Prostate gland (tissue), 2 donors: Measurements from ENCODE around the gene RPS6KL1. TPM values are rescaled to one million over a fixed set of nuclear protein-coding genes. Genes with fewer than 3 reads are reported as not detected.

ENCODE experiments used
- DNase-seq: peaks from one replicate; pipeline ENCODE4 v3.0.0-alpha.2; 2019; ENCODE audit warnings: low spot score
- H3K27ac ChIP-seq, 2 donors: fragments of 200-600 bp; sonication (generic); 2 replicates each; pipeline ENCODE4 v1.5.1; 2017 to 2019
- H3K27me3 ChIP-seq: fragments of 200-600 bp; sonication (generic); replicated peaks from 2 replicates; pipeline ENCODE4 v1.5.1; 2019; ENCODE audit not compliant: insufficient read depth
- H3K36me3 ChIP-seq, 2 donors: fragments of 200-600 bp; sonication (generic); 1 replicate in 1 of 2; 2 replicates in 1 of 2; pipeline versions ENCODE4 v1.5.1 to v1.8.1; 2017 to 2019
- H3K4me1 ChIP-seq: fragments of 200-600 bp; sonication (generic); replicated peaks from 2 replicates; pipeline ENCODE4 v1.5.1; 2019
- H3K4me3 ChIP-seq, 2 donors: fragments of 200-600 bp; sonication (generic); 2 replicates each; pipeline ENCODE4 v1.5.1; 2017 to 2019
- H3K9me3 ChIP-seq: fragments of 200-600 bp; sonication (generic); 2 replicates; pipeline ENCODE4 v1.5.1; 2017
- POLR2A ChIP-seq: fragments of 450-650 bp; IDR thresholded peaks from one replicate; pipeline ENCODE4 v1.6.1; 2016; ENCODE audit warnings: antibody characterized with exemption, mild to moderate bottlenecking
- POLR2AphosphoS5 ChIP-seq: sonication (generic); formaldehyde crosslinking; IDR thresholded peaks from one replicate; pipeline ENCODE4 v1.6.1; 2017; ENCODE audit warnings: antibody characterized with exemption
- whole genome bisulfite sequencing: methylation state at CpG from one replicate; pipeline ENCODE4 v1.1.5; 2018; 5-methylcytosine and 5-hydroxymethylcytosine counted together
- intact Hi-C: fragments of 100-400 bp; cut with DNase I; formaldehyde crosslinking; loops from one replicate; pipeline ENCODE4 v1.14.2; 2022
- total RNA-seq, 2 donors: library from RNA; depleted of rRNA; stranded (reverse); fragments of >200 nt; gene quantifications; one replicate each; pipeline ENCODE4 v1.1.0, GENCODE V29; 2016
- TF ChIP-seq, protein P1 (sequence below), 4 experiments: fragments of 200-600 bp in 2 of 4; fragments of 450-650 bp in 2 of 4; sonication (generic) in 2 of 4; IDR thresholded peaks; 1 replicate in 3 of 4; 2 replicates in 1 of 4; pipeline ENCODE4 v1.5.1; 2016 to 2019; ENCODE audit warnings: antibody characterized with exemption in 4 of 4, mild to moderate bottlenecking in 2 of 4, moderate library complexity in 2 of 4

The RPS6KL1 gene
- total RNA-seq, 2 donors from 2014 or later: 1.5 to 15.1 TPM

DNA sequence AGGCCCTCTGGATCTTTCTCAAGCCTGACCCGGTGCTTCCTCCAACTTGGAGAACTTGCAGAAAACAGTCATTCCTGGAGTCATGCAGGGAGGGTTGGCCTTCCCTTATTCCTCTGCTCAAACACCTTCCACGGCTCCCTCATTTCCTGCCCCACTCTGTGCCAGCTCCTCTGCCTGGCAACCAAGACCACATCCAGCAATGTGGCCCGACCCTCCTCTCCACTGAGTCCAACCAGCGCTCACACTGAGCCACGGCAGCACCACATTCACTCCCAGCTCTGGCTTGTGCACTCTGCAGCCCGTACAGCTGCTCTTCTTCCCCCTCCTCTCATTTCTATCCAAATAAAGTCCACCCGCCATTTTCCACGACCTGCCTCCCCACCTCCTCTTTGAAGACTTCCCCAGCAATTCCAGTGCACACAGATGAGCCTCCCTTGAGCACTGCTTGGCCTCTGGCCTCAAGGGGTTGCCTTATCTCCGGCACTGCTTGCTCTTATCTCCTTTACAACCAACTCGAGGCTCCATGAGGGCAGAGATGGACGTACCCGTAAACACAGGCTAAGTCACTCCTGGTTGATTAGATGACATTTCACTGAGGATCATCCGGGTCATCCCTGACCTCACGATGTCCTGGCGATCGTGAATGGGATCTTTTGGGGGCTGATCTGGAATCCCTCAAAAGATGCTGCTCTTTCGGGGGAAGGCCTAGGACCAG is 27.0 kb upstream of the RPS6KL1 start:
- no peaks in the 10 kb centered on the region for H3K9me3 ChIP-seq
- no peaks in the 10 kb centered on the region for H3K4me1 ChIP-seq
- no peak overlapping the region for H3K27ac ChIP-seq
- TF ChIP-seq, protein P1, sequence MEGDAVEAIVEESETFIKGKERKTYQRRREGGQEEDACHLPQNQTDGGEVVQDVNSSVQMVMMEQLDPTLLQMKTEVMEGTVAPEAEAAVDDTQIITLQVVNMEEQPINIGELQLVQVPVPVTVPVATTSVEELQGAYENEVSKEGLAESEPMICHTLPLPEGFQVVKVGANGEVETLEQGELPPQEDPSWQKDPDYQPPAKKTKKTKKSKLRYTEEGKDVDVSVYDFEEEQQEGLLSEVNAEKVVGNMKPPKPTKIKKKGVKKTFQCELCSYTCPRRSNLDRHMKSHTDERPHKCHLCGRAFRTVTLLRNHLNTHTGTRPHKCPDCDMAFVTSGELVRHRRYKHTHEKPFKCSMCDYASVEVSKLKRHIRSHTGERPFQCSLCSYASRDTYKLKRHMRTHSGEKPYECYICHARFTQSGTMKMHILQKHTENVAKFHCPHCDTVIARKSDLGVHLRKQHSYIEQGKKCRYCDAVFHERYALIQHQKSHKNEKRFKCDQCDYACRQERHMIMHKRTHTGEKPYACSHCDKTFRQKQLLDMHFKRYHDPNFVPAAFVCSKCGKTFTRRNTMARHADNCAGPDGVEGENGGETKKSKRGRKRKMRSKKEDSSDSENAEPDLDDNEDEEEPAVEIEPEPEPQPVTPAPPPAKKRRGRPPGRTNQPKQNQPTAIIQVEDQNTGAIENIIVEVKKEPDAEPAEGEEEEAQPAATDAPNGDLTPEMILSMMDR (IDR thresholded peaks at IDR 0.05): no peak
- TF ChIP-seq POLR2A (no peak), POLR2AphosphoS5 (no peak)
- intact Hi-C loops: loop anchor here (5.0 kb wide), 1 partner anchor 52 kb away; the partner anchor contains the start of gene EIF2B2
- no peak overlapping the region for H3K4me3 ChIP-seq
- DNase-seq: no peak
- H3K27me3 ChIP-seq: no peaks in the 10 kb centered on the region
- H3K36me3 ChIP-seq: no peaks in the 10 kb centered on the region
- WGBS: 86% methylated on average over 17 of the region's 17 CpGs

DNA sequence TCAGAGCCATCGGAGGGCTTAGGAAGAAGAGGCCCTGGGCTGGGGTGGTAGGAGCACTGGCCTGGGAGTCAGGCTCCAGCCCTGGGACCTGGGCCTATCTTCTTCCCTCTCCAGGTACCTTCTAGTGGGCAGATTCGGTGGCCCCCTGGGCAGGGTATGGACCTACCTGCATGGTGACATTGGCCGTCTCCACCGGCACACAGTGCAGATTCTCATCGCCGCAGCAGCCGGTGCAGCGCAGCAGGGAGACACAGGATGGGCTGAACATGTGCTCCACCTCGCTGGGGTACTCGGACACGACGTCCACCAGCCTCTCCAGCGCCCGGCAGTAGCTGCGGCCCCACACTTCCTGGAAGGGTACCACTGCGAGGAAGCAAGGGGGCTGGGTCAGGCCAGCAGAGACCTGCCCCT is 26.1 kb upstream of the RPS6KL1 start:
- no peaks in the 10 kb centered on the region for H3K27me3 ChIP-seq
- no peak overlapping the region for H3K4me3 ChIP-seq
- WGBS: 82% methylated on average over 16 of the region's 16 CpGs
- TF ChIP-seq, protein P1 (IDR thresholded peaks at IDR 0.05): no peak
- no peak for TF ChIP-seq POLR2AphosphoS5
- no peak for TF ChIP-seq POLR2A
- no peak for DNase-seq
- no peaks in the 10 kb centered on the region for H3K36me3 ChIP-seq
- no peak overlapping the region for H3K27ac ChIP-seq
- no peaks in the 10 kb centered on the region for H3K4me1 ChIP-seq
- intact Hi-C loops: loop anchor here (5.0 kb wide), 1 partner anchor 53 kb away; the partner anchor contains the start of gene EIF2B2
- H3K9me3 ChIP-seq: no peaks in the 10 kb centered on the region

DNA sequence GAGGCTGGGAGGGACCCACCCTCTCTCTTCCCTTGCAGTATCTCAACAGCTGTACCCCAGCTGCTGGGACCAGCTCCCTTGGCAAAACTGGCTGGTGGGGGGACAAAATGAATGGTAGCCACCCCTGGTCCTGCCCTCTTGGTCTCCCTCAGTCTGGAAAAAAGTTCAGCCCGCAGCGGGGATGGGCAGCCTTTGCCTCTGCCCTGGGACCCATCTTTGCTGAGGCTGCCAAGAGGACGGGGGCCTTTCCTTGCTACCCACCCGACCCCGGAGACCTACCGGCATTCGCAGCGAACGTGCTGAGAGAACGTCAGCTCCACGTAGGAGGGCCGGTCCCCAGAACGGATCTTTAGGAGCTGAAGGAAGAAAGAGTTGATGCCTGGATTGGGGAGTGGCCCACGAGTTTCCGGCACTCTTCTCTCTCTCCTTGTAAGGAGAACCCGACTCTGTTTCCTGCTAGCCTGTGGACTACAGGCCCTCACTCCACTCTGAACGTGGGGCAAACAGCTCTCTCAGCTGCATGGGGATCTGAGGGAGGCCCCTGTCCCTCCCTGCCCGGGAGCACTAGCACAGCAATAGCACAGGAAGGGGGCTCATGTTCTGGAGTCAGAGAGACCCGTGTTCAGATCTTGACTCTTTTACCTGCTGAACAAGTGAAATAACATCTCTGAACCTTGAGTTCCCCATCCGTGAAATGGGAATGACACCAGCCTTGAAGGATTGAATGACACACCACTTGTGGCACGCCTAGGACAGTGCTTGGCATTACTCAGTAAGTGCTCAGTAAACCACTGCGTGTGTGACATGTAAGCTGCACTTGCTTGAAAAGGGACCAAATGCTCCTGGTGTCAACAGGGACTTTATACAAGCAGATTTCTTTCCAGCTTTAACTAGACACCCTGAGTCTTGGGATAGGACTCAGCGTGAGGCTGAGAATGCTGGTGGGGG is 25.4 kb upstream of the RPS6KL1 start:
- no peak overlapping the region for H3K4me3 ChIP-seq
- WGBS: 87% methylated on average over 22 of the region's 23 CpGs
- no peak for TF ChIP-seq POLR2A
- TF ChIP-seq, protein P1 (IDR thresholded peaks at IDR 0.05): no peak
- no peak for TF ChIP-seq POLR2AphosphoS5
- H3K27me3 ChIP-seq: no peaks in the 10 kb centered on the region
- no peaks in the 10 kb centered on the region for H3K36me3 ChIP-seq
- H3K9me3 ChIP-seq: no peaks in the 10 kb centered on the region
- DNase-seq: no peak
- intact Hi-C loops: loop anchor here (5.0 kb wide), 1 partner anchor 54 kb away; the partner anchor contains the start of gene EIF2B2
- H3K4me1 ChIP-seq: no peaks in the 10 kb centered on the region
- H3K27ac ChIP-seq: no peak overlapping the region

DNA sequence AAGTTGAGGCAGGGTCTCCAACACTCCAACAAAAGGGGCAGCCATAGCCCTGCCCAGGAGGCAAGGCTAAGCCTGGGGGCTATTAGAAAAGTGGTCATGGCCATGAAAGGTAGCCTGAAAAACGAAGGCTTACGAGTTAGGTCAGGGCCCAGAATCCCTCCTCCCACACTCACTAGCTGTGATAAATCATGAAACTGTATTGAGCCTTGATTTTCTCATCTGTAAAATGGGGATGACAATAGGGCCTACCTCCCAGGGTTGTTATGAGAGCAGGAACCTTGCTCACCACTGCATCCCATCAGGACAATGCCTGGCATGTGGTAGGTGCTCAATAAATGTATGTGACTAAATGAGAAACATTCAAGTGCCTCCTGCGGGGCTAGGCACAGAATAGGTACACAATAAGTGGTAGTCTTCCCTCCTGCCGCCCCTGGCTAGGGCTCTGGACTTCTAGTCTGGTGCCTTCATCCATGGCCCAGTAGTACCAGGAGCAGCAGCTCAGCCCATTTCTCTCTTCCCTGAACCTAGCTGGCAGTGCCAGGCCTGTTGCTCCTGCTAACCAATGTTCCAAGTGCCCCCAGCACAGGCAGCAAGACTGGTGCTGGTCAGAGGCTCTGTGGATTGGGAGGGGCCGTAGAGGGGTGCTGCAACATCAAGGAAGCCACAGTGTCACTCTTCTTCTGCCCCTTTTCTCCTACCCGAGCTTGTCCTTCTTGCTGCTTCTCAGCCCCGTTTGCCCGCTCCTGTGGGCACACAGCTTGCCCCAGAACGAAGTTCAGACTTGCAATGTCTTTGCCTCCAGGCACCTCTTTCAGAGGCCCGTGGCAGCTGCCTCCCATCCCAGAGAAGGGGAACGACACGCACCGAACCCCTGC is 24.5 kb upstream of the RPS6KL1 start:
- 81% methylated on average over 13 of the region's 13 CpGs for WGBS
- Histone ChIP-seq H3K36me3 (no peaks in the 10 kb centered on the region), H3K4me3 (no peak overlapping the region), H3K9me3 (no peaks in the 10 kb centered on the region), H3K27ac (no peak overlapping the region), H3K27me3 (no peaks in the 10 kb centered on the region), H3K4me1 (no peaks in the 10 kb centered on the region)
- intact Hi-C loops: loop anchor here (2.0 to 5.0 kb wide), 2 partner anchors 55 to 141 kb away; partner anchors contain the start of gene EIF2B2
- DNase-seq: no peak
- TF ChIP-seq, protein P1 (IDR thresholded peaks at IDR 0.05): no peak
- TF ChIP-seq POLR2AphosphoS5 (no peak), POLR2A (no peak)
